ENCODE data around the gene HIF3A. TPM values are rescaled to one million over a fixed set of nuclear protein-coding genes. Genes with fewer than 3 reads are reported as not detected.
"Not testable (repeated sequence)": the region's sequence is repeated elsewhere in the genome, so short reads cannot be mapped to it uniquely, and the experiment has no call there.

HIF3A gene
- total RNA-seq, 1 experiment from 2014 or later: 3.0 TPM

DNA sequence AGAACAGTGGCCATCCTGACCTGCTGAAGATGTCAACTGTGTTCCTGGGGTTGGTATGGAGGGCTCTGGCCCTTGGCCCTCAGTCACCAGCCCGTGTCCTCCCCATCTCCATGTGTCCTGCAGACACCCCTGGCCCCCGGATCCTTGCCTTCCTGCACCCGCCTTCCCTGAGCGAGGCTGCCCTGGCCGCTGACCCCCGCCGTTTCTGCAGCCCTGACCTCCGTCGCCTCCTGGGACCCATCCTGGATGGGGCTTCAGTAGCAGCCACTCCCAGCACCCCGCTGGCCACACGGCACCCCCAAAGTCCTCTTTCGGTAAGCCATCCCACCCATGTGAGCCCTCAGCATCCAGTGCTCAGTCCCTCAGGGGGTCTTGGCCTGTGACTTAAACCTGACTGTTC lies 24.8 kb downstream of the HIF3A start:
- no peaks in the 10 kb centered on the region for H3K4me1 ChIP-seq (ENCODE audit: insufficient read depth, low read length, poor library complexity, severe bottlenecking)
- no TSS peak for BruUV-seq (replicated peaks)
- no peaks in the 10 kb centered on the region for H3K27me3 ChIP-seq (replicated peaks; ENCODE audit: insufficient read depth, low read depth, low read length, poor library complexity)
- H3K4me3 ChIP-seq (ENCODE audit: low read depth, low read length, poor library complexity, severe bottlenecking): no peak overlapping the region
- no peak overlapping the region for H3K27ac ChIP-seq (ENCODE audit: low read depth, low read length, poor library complexity, severe bottlenecking)
- H3K9me3 ChIP-seq (ENCODE audit: low read depth, low read length, poor library complexity, severe bottlenecking): peaks cover 8% of the 10 kb centered on the region
- ChIA-PET CTCF (no interaction called here), POLR2A (ENCODE audit: low non-redundant PET) (no interaction called here)
- DNase-seq (ENCODE audit: low spot score): no peak
- TF ChIP-seq EZH2 (IDR thresholded peaks at IDR 0.05; ENCODE audit: borderline replicate concordance, low read depth, low read length, poor library complexity, severe bottlenecking) (no peak), CTCF (conservative IDR thresholded peaks at IDR 0.05; ENCODE audit: low read depth, low read length) (no peak)
- intact Hi-C loops (cut with micrococcal nuclease; ENCODE audit: unreplicated experiment): no loop called here
- no peaks in the 10 kb centered on the region for H3K36me3 ChIP-seq (ENCODE audit: insufficient read depth, low read length, poor library complexity, severe bottlenecking)

DNA sequence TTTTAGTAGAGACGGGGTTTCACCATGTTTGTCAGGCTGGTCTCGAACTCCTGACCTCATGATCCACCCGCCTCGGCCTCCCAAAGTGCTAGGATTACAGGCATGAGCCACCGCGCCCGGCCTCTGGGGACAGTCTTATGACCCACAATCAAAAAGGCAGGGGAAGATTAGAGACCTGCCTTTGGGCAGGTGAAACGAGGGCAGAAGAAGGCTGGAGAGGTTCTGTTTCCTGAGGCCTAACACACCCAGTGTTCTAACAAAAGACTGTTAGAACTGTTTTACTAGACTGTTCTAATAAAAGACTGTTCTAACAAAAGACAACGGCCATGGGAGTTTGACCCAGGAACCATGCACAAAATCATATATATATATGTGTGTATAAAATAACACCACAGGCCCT lies 26.4 kb downstream of the HIF3A start:
- H3K4me3 ChIP-seq (ENCODE audit: low read depth, low read length, poor library complexity, severe bottlenecking); intact Hi-C loops (cut with micrococcal nuclease; ENCODE audit: unreplicated experiment); BruUV-seq (replicated peaks); H3K4me1 ChIP-seq (ENCODE audit: insufficient read depth, low read length, poor library complexity, severe bottlenecking); CTCF ChIA-PET; POLR2A ChIA-PET (ENCODE audit: low non-redundant PET); H3K36me3 ChIP-seq (ENCODE audit: insufficient read depth, low read length, poor library complexity, severe bottlenecking); DNase-seq (ENCODE audit: low spot score); H3K27me3 ChIP-seq (replicated peaks; ENCODE audit: insufficient read depth, low read depth, low read length, poor library complexity); H3K27ac ChIP-seq (ENCODE audit: low read depth, low read length, poor library complexity, severe bottlenecking): not testable (repeated sequence)
- H3K9me3 ChIP-seq (ENCODE audit: low read depth, low read length, poor library complexity, severe bottlenecking): peaks cover 10% of the 10 kb centered on the region

DNA sequence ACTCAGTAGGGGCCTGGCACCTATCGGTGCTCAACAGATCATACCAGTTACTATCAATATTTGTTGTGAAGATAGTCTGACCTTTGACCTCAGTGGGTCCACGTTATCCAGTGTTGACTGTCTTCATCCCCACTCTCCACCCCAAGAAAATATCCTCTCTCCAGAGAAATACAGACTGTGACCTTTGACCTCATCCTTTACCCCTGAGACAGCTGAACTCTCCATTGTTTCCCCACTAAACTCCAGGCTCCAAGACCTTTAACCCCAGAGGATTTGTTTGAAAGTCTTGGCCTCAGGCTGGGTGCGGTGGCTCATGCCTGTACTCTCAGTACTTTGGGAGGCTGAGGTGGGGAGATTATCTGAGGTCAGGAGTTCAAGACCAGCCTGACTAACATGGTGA lies 27.4 kb downstream of the HIF3A start:
- intact Hi-C loops (cut with micrococcal nuclease; ENCODE audit: unreplicated experiment): no loop called here
- TF ChIP-seq EZH2 (IDR thresholded peaks at IDR 0.05; ENCODE audit: borderline replicate concordance, low read depth, low read length, poor library complexity, severe bottlenecking): no peak
- TF ChIP-seq CTCF (conservative IDR thresholded peaks at IDR 0.05; ENCODE audit: low read depth, low read length): no peak
- ChIA-PET CTCF (interaction anchor here (0.6 kb wide), 1 partner anchor 423 kb away, joined by 3 read pairs; no protein-coding TSS in a partner anchor), POLR2A (ENCODE audit: low non-redundant PET) (no interaction called here)
- Histone ChIP-seq H3K27ac (ENCODE audit: low read depth, low read length, poor library complexity, severe bottlenecking) (no peak overlapping the region), H3K4me1 (ENCODE audit: insufficient read depth, low read length, poor library complexity, severe bottlenecking) (no peaks in the 10 kb centered on the region), H3K9me3 (ENCODE audit: low read depth, low read length, poor library complexity, severe bottlenecking) (peaks cover 10% of the 10 kb centered on the region), H3K36me3 (ENCODE audit: insufficient read depth, low read length, poor library complexity, severe bottlenecking) (no peaks in the 10 kb centered on the region), H3K27me3 (replicated peaks; ENCODE audit: insufficient read depth, low read depth, low read length, poor library complexity) (no peaks in the 10 kb centered on the region), H3K4me3 (ENCODE audit: low read depth, low read length, poor library complexity, severe bottlenecking) (no peak overlapping the region)
- DNase-seq (ENCODE audit: low spot score): no peak
- BruUV-seq (replicated peaks): no TSS peak

DNA sequence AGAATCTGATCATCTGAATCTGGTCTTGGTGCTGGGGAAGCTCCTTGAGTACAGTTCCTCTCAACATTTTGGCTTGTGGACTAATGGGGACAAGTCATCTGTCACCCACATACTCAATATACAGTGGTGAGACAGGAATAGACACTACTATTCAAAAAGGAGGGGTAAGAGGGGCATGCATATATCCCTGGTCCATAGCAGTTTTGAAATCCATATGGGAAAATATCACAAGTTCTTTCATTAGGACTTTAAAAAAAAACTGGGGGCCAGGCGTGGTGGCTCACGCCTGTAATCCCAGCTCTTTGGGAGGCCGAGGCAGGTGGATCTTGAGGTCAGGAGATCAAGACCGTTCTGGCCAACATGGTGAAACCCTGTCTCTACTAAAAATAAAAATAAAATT lies 29.8 kb downstream of the HIF3A start:
- ChIA-PET CTCF (no interaction called here), POLR2A (ENCODE audit: low non-redundant PET) (no interaction called here)
- Histone ChIP-seq H3K4me1 (ENCODE audit: insufficient read depth, low read length, poor library complexity, severe bottlenecking) (no peaks in the 10 kb centered on the region), H3K27ac (ENCODE audit: low read depth, low read length, poor library complexity, severe bottlenecking) (no peak overlapping the region), H3K4me3 (ENCODE audit: low read depth, low read length, poor library complexity, severe bottlenecking) (no peak overlapping the region), H3K9me3 (ENCODE audit: low read depth, low read length, poor library complexity, severe bottlenecking) (peaks cover 10% of the 10 kb centered on the region), H3K36me3 (ENCODE audit: insufficient read depth, low read length, poor library complexity, severe bottlenecking) (no peaks in the 10 kb centered on the region), H3K27me3 (replicated peaks; ENCODE audit: insufficient read depth, low read depth, low read length, poor library complexity) (no peaks in the 10 kb centered on the region)
- TF ChIP-seq CTCF (conservative IDR thresholded peaks at IDR 0.05; ENCODE audit: low read depth, low read length) (no peak), EZH2 (IDR thresholded peaks at IDR 0.05; ENCODE audit: borderline replicate concordance, low read depth, low read length, poor library complexity, severe bottlenecking) (no peak)
- no TSS peak for BruUV-seq (replicated peaks)
- DNase-seq (ENCODE audit: low spot score): no peak
- intact Hi-C loops (cut with micrococcal nuclease; ENCODE audit: unreplicated experiment): no loop called here
